ENCODE data around the gene POLR3GL. TPM values are rescaled to one million over a fixed set of nuclear protein-coding genes. Genes with fewer than 3 reads are reported as not detected.

The POLR3GL gene
- total and polyA plus RNA-seq, 2 experiments from 2014 or later, result 43.4 to 65.1 TPM

DNA sequence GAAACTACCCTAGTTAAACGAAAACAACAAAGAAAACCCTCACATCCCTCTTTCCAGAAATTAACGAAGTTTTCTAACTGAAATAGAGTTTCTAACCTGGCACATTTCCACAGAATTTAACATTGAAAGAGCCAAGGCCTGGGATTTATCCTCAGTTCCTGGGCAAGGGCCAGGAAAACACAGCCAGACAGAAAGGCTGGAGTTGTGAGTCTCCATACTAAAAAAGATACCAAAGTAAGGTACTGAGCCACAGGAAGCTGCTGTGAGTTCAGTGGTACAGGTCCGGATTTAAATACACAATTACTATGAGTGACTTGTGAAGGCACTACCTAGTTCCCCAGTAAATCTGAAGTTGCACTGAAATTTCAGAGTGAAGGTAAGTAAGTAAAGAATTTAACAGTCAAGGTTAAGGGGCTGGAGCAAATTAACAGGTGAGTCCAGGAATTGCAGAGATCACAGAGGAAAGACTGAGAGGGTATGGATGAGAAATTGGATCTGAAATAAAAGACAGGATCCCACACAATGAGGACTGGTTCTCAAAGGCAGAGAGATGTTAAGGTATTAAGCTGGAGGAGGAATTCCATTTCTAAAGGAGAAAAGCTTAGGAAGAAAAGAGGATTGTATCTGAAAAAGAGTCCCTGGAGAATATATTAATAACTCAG lies 7.6 kb upstream of the POLR3GL start:
- no peak for TF ChIP-seq CTCF (IDR thresholded peaks at IDR 0.05; ENCODE audit: low read depth, low read length)
- Histone ChIP-seq H3K9me3 (ENCODE audit: low read depth) (no peaks in the 10 kb centered on the region), H3K4me1 (ENCODE audit: low read depth) (peaks cover 35% of the 10 kb centered on the region), H3K36me3 (no peaks in the 10 kb centered on the region), H3K27me3 (peaks cover 3% of the 10 kb centered on the region), H3K27ac (peak overlapping the region; percentile 99), H3K4me3 (peak overlapping the region; percentile 73)
- peak in 1 of 2 donors; percentile 80 for DNase-seq (ENCODE audit: low read depth in 1 of 2, low spot score in 1 of 2)

DNA sequence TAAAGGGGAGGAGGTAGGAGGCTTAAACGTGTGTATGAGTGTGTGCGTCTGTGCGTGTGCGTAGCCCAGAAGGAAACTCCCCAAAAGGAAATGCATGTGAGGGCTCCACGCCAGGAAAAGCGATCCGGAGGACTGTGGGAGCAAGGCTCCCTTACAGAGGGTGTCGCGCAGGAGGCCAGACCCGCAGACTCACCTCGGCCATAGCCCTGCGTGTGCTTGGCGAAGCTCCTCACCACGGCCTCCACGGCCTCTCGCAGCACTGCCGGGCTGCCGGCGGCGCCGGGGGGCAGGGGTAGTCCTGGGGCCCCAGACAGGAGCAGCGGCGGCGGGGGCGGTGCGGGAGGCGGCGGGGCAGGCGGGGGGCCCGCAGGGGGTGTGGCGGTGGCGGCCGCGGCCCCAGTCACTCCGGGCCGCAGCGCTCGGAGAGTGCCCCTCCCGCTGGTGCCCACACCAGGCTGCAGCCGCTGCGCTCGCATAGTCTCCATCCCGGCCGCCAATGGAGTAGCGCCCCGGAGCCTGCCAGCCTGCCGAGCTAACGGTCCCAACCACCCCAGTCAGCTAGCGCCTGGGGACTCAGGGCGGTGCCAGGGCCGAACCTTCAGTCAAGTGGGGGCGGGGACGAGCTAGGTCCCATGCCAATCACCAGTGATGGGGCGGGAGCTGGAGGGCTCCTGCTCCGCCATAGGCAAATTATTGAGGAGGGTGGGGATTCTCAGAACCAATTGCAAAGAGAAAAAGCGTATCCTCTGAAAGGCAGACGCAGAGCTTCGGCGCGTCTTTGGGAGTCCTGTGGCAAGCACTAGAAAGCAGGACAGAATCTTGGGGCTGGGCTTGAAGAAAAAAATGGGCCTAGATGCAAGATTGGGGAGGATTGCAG lies 6.8 kb upstream of the POLR3GL start, which contains the start of gene LIX1L:
LIX1L (minus strand) TSS at position 575 of the 877 bp plus-strand sequence; CDS start at position 485, 90 bp downstream.
- Histone ChIP-seq H3K27ac (peak within 1 kb of the TSS; percentile 99), H3K27me3 (peaks cover 3% of the 10 kb centered on the region)

DNA sequence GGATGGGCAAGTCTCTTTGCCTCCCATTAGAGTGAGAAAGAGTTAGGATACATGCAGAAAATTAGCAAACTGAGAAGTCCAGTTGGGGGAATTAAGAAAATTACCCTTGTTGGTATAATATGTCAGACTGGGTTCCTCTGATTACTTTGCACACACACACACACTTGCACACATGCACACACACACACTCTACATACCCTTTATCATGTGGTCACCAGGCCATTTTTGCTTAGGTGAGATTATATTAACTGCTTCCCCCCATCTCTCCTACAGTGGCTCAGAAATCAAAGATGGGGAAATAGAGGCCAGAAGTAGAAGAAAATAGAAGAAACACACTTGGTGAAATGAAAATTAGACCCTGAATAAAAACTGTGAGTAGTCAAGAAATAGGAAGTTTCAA lies 5.8 kb upstream of the POLR3GL start:
- Histone ChIP-seq H3K9me3 (ENCODE audit: low read depth) (no peaks in the 10 kb centered on the region), H3K4me3 (no peak overlapping the region), H3K27ac (no peak overlapping the region), H3K4me1 (ENCODE audit: low read depth) (peaks cover 48% of the 10 kb centered on the region), H3K36me3 (no peaks in the 10 kb centered on the region), H3K27me3 (peaks cover 3% of the 10 kb centered on the region)
- no peak for DNase-seq (ENCODE audit: low read depth in 1 of 2, low spot score in 1 of 2)
- no peak for TF ChIP-seq CTCF (IDR thresholded peaks at IDR 0.05; ENCODE audit: low read depth, low read length)

More for the DNA sequence above, 6.8 kb upstream of the POLR3GL start, which contains the start of gene LIX1L:
- H3K36me3 ChIP-seq, result no peaks in the 10 kb centered on the region
- no peak for TF ChIP-seq CTCF (IDR thresholded peaks at IDR 0.05; ENCODE audit: low read depth, low read length)
- peak; percentile 98 to 99 for DNase-seq (ENCODE audit: low read depth in 1 of 2, low spot score in 1 of 2)
- peak within 1 kb of the TSS; percentile 73 for H3K4me3 ChIP-seq
- H3K9me3 ChIP-seq (ENCODE audit: low read depth), result no peaks in the 10 kb centered on the region
- peaks cover 38% of the 10 kb centered on the region for H3K4me1 ChIP-seq (ENCODE audit: low read depth)

- Histone ChIP-seq H3K36me3 (no peaks in the 10 kb centered on the region), H3K27ac (no peak overlapping the region), H3K27me3 (peaks cover 3% of the 10 kb centered on the region), H3K9me3 (ENCODE audit: low read depth) (no peaks in the 10 kb centered on the region), H3K4me3 (no peak overlapping the region), H3K4me1 (ENCODE audit: low read depth) (peaks cover 52% of the 10 kb centered on the region)
- no peak for DNase-seq (ENCODE audit: low read depth in 1 of 2, low spot score in 1 of 2)
- no peak for TF ChIP-seq CTCF (IDR thresholded peaks at IDR 0.05; ENCODE audit: low read depth, low read length)
These were observed 5.2 kb upstream of the POLR3GL start for GRCh38 chr1:145959333-145959732.

DNA sequence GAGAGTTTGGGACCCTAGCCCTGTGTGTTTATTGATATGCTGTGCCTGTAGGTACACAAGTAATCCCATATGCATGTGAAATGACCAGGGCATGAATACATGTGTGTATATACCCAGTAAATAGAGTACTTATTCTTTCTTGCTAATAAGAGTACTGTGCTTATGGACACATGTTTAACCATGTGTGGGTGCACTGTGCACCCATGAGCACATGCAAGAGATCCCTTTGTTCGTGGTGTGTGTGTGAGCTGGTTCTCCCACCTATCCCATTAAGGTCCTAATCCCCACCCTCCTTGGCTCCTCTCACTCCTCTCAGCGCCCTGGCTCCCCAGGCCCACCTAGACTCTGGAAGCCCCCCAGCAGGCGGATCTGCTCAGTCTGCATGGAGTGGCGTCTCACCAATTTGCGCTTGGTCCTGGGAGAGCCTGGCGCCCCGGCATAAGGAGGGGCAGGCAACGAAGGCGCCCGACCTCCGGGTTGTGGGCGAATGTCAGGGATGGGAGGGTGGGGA lies 4.5 kb upstream of the POLR3GL start:
- Histone ChIP-seq H3K27me3 (peaks cover 3% of the 10 kb centered on the region), H3K36me3 (no peaks in the 10 kb centered on the region), H3K4me3 (peak overlapping the region; percentile 60), H3K27ac (peak overlapping the region; percentile 70), H3K9me3 (ENCODE audit: low read depth) (no peaks in the 10 kb centered on the region), H3K4me1 (ENCODE audit: low read depth) (peaks cover 47% of the 10 kb centered on the region)
- no peak for DNase-seq (ENCODE audit: low read depth in 1 of 2, low spot score in 1 of 2)
- TF ChIP-seq CTCF (IDR thresholded peaks at IDR 0.05; ENCODE audit: low read depth, low read length), result no peak

Data from cardiac muscle cell (in vitro differentiated cells and primary cell).